COLO829 (cell line): ENCODE results near the gene RETREG3.
"Not testable (repeated sequence)": the region's sequence is repeated elsewhere in the genome, so short reads cannot be mapped to it uniquely, and the experiment has no call there.

ENCODE experiments used
- DNase-seq: peaks from one replicate; pipeline ENCODE4 v3.0.0; 2012; ENCODE audit warnings: low spot score

RETREG3 gene

DNA sequence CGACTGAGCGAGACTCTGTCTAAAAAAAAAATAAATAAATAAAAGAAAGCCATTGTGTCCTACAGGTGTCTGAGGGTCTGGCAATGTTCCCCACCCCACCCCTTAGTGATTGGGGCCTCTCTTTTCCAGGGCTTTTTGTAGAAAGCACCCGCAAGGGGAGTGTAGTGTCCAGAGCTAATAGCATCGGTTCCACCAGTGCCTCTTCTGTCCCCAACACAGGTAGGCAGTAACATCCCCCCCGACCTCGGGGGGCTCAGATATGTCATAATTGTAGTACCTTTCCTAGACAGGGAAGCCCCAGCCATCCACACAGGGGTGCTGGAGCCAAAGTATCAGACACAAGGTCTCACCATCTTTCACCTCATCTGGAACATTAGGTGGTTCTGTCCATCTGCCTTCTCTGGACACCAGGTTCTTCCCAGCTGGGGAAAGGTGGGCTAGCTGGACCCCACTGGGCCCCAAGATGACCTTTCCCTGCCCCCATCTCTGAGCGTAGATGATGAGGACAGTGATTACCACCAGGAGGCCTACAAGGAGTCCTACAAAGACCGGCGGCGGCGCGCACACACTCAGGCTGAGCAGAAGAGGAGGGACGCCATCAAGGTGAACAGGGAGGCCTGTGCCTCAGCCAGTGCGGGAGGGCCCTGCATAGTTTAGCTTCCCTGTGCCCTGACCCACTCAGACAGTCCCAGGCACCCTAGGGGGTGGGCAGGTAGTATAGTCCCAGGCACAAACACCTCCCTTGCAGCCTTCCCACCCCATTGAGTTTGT is 40.6 kb downstream of the RETREG3 start:
- no peak for DNase-seq

DNA sequence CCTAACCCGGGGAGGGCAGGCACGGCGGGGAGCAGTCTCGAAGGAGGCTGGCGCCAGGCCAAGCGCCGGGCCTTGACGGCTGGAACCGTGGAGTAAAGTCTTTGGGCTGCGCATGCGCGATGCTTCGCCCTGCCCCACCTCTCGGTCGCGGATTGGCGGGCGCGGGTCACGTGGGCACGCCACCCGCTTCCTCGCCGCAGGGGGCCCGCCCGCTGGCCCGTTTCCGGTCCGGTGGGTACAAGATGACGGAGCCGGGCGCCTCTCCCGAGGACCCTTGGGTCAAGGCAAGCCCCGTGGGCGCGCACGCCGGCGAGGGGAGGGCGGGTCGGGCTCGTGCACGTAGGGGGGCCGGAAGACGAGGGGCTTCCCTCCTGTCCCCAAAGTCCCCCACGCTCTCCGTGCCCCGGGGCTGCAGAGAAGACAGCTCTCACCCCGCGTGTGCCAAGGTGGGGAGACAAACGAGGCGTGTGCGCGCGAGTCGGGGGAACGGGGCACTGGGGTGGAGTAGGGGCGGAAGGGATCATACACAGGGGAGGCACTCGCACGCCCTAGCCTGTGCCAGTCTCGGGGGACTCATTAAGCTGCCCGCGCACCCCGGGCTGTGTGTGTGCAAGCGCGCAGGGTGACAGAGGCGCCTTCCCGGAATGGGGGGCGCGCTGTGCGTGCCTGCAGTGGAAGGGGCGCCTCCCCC is 42.1 kb downstream of the RETREG3 start, which contains the start of gene MLX:
TSS of gene MLX (plus strand) at position 218 of the 691 bp plus-strand sequence. CDS start at position 243, 25 bp downstream.
- DNase-seq, result peak; percentile 100

DNA sequence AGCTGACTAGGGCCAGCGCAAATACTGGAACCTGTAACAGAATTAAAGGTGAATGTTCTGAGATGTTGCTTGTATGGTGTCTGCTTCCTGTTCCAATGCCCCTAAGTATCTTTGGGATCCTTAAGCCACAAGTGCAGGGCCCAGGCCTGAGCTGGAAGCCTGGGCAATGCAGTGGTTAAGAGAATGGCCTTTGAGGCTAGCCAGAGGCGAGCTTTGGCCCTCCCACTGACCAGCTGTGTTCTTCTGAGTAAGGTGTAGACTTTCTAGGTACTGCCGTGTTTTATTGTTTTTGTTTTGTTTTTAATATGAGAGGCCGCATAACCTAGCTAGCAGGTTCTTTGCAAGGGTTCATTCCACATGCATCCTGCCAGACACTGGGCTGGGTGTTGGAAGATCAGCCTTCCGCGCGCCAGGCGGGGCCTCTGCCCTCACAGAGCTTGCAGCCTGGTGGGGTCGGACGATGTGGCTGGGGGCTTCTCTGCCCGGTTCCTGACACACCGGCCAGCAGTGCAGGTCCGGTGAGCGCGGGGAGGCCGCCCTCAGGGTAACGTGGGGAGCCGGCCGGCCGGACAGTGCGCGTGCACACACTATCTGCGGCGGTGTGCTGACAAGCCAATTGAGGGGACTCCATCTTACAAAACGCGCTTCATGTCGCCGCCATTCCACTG is 42.8 kb downstream of the RETREG3 start:
- DNase-seq, result no peak

DNA sequence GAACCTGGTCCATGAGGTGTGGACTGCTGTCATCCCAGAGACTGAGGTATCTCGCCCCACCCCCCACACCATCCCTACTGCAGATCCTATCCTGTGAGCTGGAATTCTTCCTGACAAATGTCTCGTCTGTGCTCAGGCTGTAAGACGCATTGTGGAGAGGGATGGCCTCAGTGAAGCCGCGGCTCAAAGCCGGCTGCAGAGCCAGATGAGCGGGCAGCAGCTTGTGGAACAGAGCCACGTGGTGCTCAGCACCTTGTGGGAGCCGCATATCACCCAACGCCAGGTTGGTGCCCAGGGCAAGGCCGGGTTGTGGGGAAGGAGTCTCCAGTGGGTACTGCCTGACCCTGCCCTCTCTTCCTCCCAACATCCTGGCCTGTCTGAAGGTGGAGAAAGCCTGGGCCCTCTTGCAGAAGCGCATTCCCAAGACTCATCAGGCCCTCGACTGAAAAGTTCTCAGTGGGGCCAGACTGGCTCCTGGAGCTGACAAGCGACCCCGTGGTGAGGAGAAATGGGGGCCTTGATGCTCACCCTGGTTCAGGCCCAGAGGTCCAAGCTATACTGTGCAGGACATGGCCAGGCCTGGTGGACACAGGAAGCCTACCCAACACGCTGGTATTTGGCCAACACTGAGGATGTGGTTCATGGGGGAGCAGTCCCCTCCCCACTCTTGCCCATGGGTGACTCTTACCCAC is 43.5 kb downstream of the RETREG3 start:
- no peak for DNase-seq

DNA sequence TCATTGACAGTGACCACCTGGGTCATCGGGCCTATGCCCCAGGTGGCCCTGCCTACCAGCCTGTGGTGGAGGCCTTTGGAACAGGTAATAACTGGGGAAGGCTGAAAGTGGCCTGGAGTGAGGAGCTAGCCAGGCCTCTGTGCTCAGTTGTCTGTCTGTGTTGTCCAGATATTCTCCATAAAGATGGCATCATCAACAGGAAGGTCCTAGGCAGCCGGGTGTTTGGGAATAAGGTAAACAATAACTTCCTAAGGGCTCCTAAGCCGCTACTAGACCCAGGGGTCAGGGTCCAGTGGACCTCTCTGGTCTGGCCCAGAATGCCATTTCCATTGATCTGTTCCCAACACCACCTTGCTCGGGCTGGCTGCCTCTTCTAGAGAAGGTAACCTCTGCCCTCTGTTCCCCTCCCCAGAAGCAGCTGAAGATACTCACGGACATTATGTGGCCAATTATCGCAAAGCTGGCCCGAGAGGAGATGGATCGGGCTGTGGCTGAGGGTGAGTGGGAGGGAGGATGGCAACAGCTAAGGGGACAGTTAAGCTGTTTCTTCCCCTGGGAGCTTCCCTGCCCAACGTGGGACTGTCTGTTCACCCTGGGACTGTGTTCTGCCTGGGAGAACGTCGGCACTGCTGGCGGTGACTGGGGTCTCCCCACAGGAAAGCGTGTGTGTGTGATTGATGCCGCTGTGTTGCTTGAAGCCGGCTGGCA is 44.2 kb downstream of the RETREG3 start:
- no peak for DNase-seq

DNA sequence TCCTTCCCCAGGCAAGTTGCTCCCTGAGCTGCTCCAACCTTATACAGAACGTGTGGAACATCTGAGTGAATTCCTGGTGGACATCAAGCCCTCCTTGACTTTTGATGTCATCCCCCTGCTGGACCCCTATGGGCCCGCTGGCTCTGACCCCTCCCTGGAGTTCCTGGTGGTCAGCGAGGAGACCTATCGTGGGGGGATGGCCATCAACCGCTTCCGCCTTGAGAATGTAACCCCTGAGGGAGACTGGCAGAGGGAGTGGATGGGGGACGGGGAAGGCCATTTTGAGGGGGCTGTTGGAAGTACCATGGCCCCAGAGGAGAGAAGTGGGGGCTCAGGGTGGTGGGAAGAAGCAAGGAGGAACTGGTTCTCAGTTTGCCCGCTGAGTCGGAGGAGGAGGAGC is 45.2 kb downstream of the RETREG3 start:
- no peak for DNase-seq

DNA sequence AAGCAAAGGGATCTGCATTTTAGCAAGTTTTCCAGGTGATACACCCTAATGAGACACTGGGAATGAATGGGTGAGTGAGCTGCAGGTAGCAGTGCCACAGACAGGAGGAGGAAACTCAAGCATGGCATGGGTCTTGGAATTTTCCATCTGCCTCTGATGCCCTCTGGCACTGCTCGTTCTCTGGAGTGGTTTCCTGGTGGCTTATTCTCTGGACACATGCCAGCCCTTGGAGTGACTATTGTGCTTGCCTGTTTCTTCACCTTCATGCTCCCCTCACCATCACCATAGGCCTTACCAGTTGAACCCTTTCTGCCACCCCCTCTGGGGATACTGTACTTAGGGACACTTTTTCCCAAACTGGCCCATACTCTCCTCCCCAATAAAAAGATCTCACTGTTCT is 45.6 kb downstream of the RETREG3 start:
- DNase-seq, result no peak

DNA sequence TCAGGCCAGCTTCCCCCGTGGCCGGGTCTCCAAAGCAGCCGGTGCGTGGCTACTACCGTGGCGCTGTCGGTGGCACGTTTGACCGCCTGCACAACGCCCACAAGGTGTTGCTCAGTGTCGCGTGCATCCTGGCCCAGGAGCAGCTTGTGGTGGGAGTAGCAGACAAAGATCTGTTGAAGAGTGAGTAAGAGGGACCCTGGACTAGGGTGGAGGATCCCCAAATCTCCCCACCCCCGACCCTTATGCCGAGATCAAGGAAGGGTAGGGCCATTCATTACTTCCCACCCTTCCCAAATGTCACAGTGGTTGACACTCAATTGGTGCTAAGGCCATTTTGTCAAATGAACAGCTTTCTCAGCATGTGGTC is 46.0 kb downstream of the RETREG3 start:
- DNase-seq, result no peak

DNA sequence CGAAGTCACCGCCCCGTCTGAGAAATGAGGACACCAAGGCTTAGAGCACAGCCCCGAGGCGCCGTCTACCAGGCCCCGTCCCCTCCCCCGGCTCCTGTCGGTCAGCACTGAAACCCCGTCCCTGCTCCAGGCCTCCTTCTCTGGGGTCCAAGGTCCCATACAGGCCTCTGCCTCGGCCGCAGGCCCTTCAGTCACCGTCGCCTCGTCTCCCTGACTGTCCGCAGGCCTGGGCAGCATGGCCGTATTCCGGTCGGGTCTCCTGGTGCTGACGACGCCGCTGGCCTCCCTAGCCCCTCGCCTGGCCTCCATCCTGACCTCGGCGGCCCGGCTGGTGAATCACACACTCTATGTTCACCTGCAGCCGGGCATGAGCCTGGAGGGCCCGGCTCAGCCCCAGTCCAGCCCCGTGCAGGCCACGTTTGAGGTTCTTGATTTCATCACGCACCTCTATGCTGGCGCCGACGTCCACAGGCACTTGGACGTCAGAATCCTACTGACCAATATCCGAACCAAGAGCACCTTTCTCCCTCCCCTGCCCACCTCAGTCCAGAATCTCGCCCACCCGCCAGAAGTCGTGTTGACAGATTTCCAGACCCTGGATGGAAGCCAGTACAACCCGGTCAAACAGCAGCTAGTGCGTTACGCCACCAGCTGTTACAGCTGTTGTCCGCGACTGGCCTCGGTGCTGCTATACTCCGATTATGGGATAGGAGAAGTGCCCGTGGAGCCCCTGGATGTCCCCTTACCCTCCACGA is 46.6 kb downstream of the RETREG3 start:
- DNase-seq, result no peak

DNA sequence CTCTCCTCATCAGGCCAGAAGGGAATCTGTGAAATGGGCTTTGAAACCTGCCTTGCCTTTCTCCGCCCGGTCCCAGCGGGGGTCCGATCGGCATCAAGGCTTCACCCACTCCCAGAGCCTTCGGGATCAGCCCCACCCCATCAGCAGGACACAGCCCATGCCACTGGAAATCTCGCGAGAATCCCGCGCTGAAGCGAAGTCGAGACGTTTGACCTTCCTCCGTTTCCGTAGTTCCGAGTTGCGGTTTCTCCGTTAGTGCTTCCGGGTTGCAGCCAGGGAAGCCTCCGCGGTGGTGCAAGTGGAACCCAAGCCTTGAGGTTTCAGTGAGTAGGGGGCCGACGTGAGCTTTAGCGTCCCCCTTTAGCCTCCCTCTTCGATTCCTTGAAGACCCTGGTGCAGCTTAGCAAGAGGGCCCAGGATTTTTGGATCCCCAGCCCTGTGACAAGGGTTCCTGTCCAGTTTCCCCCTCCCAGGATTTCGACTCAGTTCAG is 47.2 kb downstream of the RETREG3 start, which contains the start of gene COASY:
TSS of gene COASY (plus strand) at position 252 of the 491 bp plus-strand sequence. CDS start 475 bp downstream, outside the sequence.
- DNase-seq, result peak; percentile 99

DNA sequence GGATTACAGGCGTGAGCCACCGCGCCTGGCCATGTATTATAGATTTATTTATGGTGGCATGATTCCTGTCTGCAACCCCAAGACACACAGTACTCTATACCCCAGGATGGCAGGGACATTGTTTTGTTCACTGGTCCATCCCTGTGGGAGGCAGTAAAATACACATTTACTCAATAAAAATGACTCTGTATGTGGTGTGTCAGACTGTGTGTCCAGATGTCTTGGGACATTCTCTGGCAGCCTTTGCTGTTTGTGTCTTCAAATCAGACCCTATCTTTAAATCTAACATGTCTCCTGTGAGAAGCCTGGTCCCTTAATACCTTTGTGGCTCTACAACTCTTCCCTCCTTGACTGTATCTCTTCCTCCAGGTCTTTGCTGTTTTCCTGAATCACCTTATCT is 48.9 kb downstream of the RETREG3 start:
- DNase-seq, result no peak

DNA sequence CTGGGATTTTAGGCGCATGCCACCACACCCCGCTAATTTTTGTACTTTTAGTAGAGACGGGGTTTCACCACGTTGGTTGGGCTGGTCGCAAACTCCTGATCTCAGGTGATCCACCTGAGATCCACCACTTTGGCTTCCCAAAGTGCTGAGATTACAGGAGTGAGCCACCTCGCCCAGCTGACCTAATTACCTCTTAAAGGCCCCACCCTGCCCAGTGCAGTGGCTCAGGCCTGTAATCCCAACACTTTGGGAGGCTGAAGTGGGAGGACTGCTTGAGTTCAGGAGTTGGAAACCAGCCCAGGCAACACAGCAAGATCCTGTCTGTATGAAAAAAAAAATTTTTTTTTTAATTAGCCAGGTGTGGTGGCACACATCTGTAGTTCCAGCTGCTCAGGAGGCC is 50.1 kb downstream of the RETREG3 start:
- no peak for DNase-seq

DNA sequence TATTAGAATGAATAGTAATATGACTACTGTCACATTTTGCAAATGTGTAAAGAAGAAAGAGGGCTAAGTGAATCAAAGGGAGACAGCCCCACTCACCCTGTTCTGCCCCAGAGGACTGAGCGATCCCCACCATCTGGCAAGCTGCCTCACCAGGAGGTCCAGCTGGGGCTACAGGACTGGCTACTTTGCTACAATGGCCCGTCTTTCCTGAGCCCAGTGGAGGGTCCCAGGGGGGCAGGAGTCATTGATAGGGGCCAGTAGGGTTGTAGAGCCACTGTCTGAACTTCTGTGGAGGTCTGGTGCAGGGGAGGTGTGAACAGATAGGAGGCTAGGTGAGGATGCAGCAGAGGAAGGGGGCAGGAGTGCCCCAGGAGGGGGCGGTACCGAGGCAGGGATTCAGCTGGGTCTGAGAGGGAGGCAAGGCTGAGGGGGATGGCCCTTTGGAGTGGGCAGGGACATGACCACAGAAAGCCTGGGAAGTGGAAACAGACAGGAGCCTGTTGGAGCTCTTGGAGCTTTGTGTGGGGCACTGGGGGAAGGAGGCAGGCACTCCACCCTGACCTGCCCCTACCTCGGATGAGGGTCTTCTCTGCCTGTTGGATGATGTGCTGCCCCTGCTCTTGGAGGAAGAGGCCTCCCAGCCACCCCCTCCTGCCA is 53.1 kb downstream of the RETREG3 start:
- not testable (repeated sequence) for DNase-seq

DNA sequence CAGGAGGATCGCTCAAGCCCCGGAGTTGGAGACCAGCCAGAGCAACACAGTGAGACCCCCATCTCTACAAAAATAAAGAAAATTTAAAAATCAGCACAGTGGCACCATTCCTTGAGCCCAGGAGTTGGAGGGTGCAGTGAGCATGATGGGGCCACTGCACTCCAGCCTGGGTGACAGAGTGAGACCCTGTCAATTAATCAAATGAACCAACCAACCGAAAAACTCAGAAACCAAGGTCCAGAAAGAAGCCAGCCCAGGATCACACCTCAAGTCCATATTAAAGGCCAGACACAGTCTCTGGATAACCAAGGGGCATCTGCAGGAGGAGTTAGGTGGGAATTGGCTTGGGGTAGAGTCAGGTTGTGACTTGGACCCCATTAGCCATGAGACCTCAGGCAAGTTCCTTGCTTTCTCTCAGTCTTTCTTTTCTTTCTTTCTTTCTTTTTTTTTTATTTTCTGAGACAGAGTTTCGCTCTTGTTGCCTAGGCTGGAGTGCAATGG is 54.0 kb downstream of the RETREG3 start:
- no peak for DNase-seq

DNA sequence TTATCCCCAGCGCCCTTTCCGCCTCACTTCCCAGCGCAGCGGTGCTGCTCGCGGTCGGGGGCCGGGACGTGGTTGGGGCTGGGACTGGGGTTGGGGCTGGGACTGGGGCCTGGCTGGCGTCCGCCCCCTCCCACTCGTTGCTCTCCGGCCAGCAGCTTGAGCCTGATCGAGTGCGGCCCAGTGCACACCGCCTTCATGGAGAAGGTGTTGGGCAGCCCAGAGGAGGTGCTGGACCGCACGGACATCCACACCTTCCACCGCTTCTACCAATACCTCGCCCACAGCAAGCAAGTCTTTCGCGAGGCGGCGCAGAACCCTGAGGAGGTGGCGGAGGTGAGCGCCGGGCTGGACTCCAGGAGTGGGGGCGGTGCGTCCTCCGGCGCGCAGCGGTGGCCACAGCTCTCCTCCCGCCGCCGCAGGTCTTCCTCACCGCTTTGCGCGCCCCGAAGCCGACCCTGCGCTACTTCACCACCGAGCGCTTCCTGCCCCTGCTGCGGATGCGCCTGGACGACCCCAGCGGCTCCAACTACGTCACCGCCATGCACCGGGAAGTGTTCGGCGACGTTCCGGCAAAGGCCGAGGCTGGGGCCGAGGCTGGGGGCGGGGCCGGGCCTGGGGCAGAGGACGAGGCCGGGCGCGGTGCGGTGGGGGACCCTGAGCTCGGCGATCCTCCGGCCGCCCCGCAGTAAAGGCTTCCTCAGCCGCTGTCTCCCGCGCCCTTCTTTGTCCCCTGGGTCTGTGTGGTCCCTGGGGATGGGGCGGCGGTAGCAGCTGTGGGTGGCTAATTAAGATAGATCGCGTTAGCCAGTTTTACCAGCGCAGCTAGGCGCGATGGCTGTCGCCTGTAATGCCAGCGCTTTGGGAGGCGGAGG is 54.7 kb downstream of the RETREG3 start:
- no peak for DNase-seq

DNA sequence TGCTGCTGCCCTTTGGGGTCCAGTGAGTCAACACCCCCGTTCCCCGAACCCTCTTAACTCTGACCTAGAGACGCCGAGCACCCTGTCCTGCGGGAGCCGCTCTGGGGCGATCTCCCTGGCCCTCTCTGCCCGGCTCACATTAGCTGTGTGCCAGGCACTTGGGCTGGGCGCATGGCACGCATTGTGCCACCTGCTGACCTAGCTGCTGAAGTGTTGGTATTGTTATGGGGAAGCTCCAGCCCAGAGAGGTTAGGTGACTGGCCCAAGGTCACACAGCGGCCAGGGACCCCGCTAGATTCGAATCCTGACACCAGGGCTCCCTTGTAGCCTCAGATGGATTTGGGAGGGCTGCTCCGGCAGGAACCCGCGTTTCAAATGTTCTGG is 55.3 kb downstream of the RETREG3 start:
- no peak for DNase-seq

DNA sequence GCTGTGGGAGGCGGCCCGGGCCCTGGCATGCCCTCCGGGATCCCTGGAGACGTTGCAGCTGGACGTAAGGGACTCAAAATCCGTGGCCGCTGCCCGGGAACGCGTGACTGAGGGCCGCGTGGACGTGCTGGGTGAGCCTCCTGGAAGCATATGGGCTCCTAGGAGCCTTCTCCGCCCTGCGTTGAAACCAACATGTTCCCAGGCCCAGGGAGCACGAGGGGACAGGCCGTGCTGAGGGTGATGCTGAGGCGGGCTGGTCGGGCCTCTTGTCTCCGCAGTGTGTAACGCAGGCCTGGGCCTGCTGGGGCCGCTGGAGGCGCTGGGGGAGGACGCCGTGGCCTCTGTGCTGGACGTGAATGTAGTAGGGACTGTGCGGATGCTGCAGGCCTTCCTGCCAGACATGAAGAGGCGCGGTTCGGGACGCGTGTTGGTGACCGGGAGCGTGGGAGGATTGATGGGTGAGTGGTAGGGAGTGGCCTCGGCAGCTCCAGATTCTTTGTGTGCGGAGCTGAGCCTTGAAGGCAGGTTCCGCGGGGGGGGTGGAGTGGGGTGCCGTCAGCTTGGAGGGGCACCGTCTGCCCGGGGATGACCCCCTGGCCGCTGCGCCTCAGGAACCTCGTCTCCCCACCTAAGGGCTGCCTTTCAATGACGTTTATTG is 55.9 kb downstream of the RETREG3 start:
- DNase-seq, result no peak

DNA sequence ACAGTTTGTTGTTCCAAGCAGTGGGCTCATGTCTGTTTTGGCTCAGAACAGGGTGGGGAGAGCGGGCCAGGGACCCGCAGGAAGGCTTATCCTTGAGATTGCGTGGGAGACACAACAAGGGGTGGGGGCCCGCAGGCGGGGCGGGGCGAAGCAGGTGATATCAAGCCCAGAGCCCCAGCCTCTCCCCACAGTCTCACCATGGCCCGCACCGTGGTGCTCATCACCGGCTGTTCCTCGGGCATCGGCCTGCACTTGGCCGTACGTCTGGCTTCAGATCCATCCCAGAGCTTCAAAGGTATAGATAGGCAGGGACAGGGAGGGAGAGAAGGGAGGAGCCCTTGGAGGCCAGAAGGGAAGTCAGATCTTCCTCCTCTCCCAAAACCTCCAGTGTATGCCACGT is 56.4 kb downstream of the RETREG3 start, which contains the start of gene HSD17B1:
TSS of gene HSD17B1 (plus strand) at position 188 of the 400 bp plus-strand sequence. CDS start at position 199, 11 bp downstream.
- not testable (repeated sequence) for DNase-seq
